Lower lobe of right lung (tissue), 2 donors: ENCODE measurements around the gene MED29. TPM values are rescaled to one million over a fixed set of nuclear protein-coding genes. Genes with fewer than 3 reads are reported as not detected.

ENCODE experiments used
- ATAC-seq, 2 donors: fragments of 200-7000 bp; cut with Tn5 transposase; one replicate each; pipeline ENCODE4 v1.9.1; 2020 to 2022; ENCODE audit warnings: mild to moderate bottlenecking in 2 of 2, moderate library complexity in 2 of 2
- DNase-seq: peaks from one replicate; pipeline ENCODE4 v3.0.0-alpha.2; 2020
- H3K27ac ChIP-seq: fragments of 200-600 bp; one replicate; pipeline ENCODE4 v1.8.0; 2022
- H3K27me3 ChIP-seq: fragments of 200-600 bp; one replicate; pipeline ENCODE4 v1.8.0; 2022; ENCODE audit warnings: low read depth
- H3K36me3 ChIP-seq: fragments of 200-600 bp; one replicate; pipeline ENCODE4 v1.8.0; 2022; ENCODE audit warnings: mild to moderate bottlenecking
- H3K4me1 ChIP-seq: fragments of 200-600 bp; one replicate; pipeline ENCODE4 v1.8.0; 2022
- H3K4me3 ChIP-seq: fragments of 200-600 bp; one replicate; pipeline ENCODE4 v1.8.0; 2022; ENCODE audit warnings: mild to moderate bottlenecking
- H3K9me3 ChIP-seq: fragments of 200-600 bp; one replicate; pipeline ENCODE4 v1.8.0; 2022
- intact Hi-C: fragments of 100-400 bp; cut with DNase I; formaldehyde crosslinking; loops from one replicate; pipeline ENCODE4 v1.11.0; 2022
- total RNA-seq: library from RNA; stranded (reverse); fragmentation: NEBNext Ultra II Directional; extraction: Animal tissue kit (Norgen Biotek cat#: 25700); gene quantifications from one replicate; pipeline ENCODE4 v1.2.1, GENCODE V29; 2021
- TF ChIP-seq, protein P1 (sequence below): fragments of 200-600 bp; IDR thresholded peaks from one replicate; pipeline ENCODE4 v1.8.0; 2022; ENCODE audit warnings: antibody characterized with exemption, mild to moderate bottlenecking
- donor health status: DM: no; HTN: yes; CAD: no; lungs with severe emphysema.

MED29 gene
- total RNA-seq, 1 donor from 2014 or later = 33.1 TPM

DNA sequence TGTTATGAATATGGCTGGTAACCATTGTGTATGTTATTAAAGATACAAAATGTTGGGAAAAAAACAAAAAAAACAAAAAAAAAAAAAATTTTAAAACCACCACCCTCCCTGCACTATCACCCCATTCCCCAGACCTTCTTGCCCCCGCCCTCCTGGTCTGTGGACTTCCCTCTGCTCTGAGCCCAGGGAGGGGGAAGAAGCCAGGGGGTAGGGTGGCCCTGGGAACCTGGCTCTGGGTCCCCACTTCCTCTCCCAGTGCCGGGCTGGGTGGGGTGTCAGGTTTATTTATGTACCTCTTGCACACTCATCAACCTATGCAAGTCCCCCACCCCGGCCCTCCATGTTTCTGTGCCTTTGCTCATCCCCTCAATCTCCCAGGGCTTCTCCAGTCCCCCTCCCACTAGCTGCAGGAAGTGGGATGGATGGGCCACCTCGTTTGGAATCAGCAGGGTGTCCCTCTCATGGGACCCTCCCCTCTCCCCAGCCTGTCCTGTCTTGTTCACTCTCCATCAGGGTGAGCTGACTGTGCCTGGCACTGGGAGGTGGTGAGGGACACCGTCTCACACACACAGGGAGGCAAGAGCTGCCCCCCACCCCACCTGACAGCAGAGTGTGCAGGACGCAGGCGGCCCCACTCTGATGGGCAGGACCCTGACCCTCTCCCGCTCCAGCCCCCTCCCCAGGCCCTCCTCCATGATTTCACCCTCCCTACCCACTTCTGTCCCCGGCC, 6.2 kb upstream of the MED29 start:
- Histone ChIP-seq H3K36me3 (peaks cover 98% of the 10 kb centered on the region), H3K4me1 (peaks cover 10% of the 10 kb centered on the region), H3K27me3 (no peaks in the 10 kb centered on the region), H3K4me3 (no peak overlapping the region), H3K27ac (no peak overlapping the region), H3K9me3 (no peaks in the 10 kb centered on the region)
- DNase-seq = no peak
- intact Hi-C loops = no loop called here
- peak; percentile 8 to 29 for ATAC-seq
- TF ChIP-seq, protein P1, sequence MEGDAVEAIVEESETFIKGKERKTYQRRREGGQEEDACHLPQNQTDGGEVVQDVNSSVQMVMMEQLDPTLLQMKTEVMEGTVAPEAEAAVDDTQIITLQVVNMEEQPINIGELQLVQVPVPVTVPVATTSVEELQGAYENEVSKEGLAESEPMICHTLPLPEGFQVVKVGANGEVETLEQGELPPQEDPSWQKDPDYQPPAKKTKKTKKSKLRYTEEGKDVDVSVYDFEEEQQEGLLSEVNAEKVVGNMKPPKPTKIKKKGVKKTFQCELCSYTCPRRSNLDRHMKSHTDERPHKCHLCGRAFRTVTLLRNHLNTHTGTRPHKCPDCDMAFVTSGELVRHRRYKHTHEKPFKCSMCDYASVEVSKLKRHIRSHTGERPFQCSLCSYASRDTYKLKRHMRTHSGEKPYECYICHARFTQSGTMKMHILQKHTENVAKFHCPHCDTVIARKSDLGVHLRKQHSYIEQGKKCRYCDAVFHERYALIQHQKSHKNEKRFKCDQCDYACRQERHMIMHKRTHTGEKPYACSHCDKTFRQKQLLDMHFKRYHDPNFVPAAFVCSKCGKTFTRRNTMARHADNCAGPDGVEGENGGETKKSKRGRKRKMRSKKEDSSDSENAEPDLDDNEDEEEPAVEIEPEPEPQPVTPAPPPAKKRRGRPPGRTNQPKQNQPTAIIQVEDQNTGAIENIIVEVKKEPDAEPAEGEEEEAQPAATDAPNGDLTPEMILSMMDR = no peak

DNA sequence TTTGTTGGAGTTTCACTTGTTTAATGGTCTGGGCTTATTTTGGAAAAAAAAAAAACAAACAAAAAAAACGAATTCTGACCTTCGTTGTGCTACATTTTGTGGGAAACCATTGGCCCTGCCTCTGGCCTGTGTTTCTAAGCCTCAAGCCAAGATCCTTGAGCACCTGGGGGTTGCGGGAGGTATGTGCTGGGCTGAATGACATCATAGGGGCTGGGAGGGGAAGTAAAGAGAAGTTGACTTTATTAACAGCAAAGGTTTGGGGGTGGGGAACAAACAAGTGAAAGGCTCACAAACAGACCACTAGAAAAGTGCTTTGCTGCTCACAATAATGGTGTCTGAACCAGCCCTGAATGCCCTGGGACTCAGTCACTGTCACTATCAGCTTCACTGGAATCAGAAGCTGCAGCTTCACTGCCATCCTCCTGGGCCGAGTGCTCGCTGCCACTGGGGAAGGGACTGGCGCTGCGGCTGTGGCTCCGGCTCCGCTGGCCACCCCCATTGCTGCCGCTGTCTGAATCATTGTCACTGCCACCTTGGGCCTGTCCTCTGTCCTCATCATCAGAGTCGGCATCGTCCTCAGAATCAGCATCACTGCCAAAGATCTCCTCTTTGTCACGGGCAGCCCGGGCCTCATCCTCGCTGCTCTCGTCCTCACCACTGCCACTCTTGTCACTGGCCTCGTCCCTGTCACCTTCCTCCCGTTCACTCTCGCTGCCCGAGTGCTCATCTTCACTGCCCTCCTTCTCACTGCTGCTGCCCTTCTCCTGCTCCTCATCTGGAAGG, 5.4 kb upstream of the MED29 start:
- no peak for ATAC-seq

DNA sequence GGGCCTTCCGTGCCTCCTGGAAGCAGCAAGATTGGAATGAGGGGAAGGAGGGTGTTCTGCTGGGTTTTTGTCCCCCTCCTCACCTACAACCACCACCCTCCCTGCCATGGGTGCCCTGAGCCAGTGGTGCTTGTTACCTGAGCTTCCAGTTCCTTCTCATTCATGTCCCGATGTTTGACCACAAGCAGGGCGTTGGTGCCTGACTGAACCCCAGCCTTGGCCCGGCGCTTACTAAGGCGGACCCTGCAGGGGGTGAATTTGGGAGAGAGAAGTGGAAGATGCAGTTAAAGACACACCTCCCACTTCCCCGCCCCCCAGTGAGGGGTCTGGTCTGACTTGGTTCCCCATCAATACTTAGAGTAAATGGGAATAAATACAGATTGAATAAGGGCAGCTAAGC, 4.6 kb upstream of the MED29 start:
- intact Hi-C loops = no loop called here
- H3K36me3 ChIP-seq = peaks cover 82% of the 10 kb centered on the region
- no peaks in the 10 kb centered on the region for H3K27me3 ChIP-seq
- no peak for DNase-seq
- no peaks in the 10 kb centered on the region for H3K9me3 ChIP-seq
- H3K4me1 ChIP-seq = peaks cover 17% of the 10 kb centered on the region
- no peak overlapping the region for H3K4me3 ChIP-seq
- TF ChIP-seq, protein P1 = no peak
- no peak overlapping the region for H3K27ac ChIP-seq
- no peak for ATAC-seq

More for the DNA sequence above, 5.4 kb upstream of the MED29 start:
- Histone ChIP-seq H3K4me3 (no peak overlapping the region), H3K27me3 (no peaks in the 10 kb centered on the region), H3K36me3 (peaks cover 90% of the 10 kb centered on the region), H3K9me3 (no peaks in the 10 kb centered on the region), H3K4me1 (peaks cover 15% of the 10 kb centered on the region), H3K27ac (no peak overlapping the region)
- TF ChIP-seq, protein P1 = no peak
- no peak for DNase-seq
- intact Hi-C loops = no loop called here

DNA sequence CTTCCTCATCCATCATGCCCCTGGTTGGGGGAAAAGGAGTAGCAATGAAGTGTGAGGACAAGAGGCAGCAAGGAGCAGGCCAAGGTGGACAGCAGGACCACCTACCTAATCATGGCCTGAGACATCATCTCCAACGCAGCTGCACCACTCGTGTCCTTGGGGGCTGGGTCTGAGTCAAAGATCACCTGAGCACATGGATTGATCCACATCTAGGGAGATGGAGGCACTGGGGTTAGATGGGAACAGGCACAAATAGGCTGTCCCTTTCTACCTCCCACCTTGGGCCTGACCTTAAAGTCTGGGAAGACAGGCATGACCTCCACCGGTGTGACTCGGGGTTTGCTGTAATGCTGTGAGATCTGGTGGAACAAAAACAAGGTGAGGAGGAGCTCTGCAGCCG, 2.5 kb upstream of the MED29 start:
- Histone ChIP-seq H3K4me1 (peaks cover 28% of the 10 kb centered on the region), H3K27ac (no peak overlapping the region), H3K4me3 (no peak overlapping the region), H3K36me3 (peaks cover 72% of the 10 kb centered on the region), H3K9me3 (no peaks in the 10 kb centered on the region), H3K27me3 (no peaks in the 10 kb centered on the region)
- TF ChIP-seq, protein P1 = no peak
- no peak for ATAC-seq
- no peak for DNase-seq
- intact Hi-C loops = no loop called here

DNA sequence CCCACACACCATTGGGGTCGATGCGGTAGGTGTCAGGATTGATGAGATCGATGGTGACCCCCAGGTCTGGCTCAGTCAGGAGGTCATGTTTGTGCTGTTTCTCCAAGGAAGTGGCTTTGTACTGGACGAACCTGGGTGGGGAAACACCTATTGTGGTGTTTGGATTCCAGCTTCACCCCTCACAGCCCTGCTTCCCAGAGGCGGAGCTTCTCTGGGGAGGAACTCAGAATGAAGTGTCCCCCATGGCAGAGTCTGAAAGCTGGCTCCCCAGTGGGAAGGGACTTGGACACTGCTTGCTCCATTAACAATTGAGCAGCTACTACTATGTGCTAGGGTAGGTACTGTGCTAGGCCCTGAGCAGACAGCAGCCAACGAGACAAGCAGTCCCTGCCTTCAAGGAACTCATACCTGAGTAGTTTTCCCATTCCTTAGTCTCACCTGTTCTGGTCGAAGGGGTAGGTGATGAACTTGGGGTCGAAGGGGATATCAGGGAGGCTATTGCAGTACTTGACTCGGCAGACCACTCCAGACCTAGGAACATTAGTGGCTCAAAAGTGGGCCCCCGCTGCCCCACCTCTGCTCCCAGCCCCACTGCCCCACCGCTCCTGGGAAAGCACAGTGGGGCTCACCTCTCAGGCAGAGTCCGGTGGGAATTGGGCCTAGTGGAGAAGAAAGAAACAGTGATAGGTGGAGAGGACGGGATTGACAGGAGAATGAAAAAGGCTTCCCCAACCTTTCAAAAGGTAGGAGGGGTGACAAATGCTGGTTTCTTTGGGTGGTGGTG, 1.4 kb upstream of the MED29 start:
- Histone ChIP-seq H3K36me3 (peaks cover 72% of the 10 kb centered on the region), H3K27me3 (no peaks in the 10 kb centered on the region), H3K4me1 (peaks cover 28% of the 10 kb centered on the region), H3K9me3 (no peaks in the 10 kb centered on the region), H3K4me3 (peak overlapping the region; percentile 90), H3K27ac (peak overlapping the region; percentile 98)
- intact Hi-C loops = no loop called here
- DNase-seq (peak; percentile 22), ATAC-seq (no peak)
- TF ChIP-seq, protein P1 = no peak
